H1 (cell line): Measurements from ENCODE around the gene ICAM3. TPM values are rescaled to one million over a fixed set of nuclear protein-coding genes. Genes with fewer than 3 reads are reported as not detected.

Experiments used
- GABPA ChIP-seq: IDR thresholded peaks from 2 replicates; pipeline ENCODE4 v1.6.1; 2011; ENCODE audit warnings: mild to moderate bottlenecking, low read length, moderate library complexity, borderline replicate concordance; ENCODE audit not compliant: insufficient read depth
- HDAC6 ChIP-seq: IDR thresholded peaks from one replicate; pipeline ENCODE4 v1.7.1; 2012; ENCODE audit warnings: low read depth, mild to moderate bottlenecking, inconsistent platforms, low read length, moderate library complexity
- KDM4A ChIP-seq: IDR thresholded peaks from one replicate; pipeline ENCODE4 v1.7.1; 2012; ENCODE audit warnings: low read depth, mild to moderate bottlenecking, moderate library complexity, low read length, inconsistent platforms; ENCODE audit not compliant: severe bottlenecking
- NANOG ChIP-seq: IDR thresholded peaks from 2 replicates; pipeline ENCODE4 v1.6.1; 2011; ENCODE audit warnings: low read length, low read depth, mild to moderate bottlenecking, inconsistent platforms; ENCODE audit not compliant: insufficient read depth, poor library complexity, severe bottlenecking
- NRF1 ChIP-seq: IDR thresholded peaks from 2 replicates; pipeline ENCODE4 v1.6.1; 2011; ENCODE audit warnings: mild to moderate bottlenecking, low read depth, low read length, improper control_type of control experiment
- SIX5 ChIP-seq: IDR thresholded peaks from 2 replicates; pipeline ENCODE4 v1.6.1; 2011; ENCODE audit warnings: mild to moderate bottlenecking, low read depth, low read length
- SP2 ChIP-seq: IDR thresholded peaks from 2 replicates; pipeline ENCODE4 v1.6.1; 2012; ENCODE audit warnings: mild to moderate bottlenecking, low read length, inconsistent platforms
- YY1 ChIP-seq: IDR thresholded peaks from 2 replicates; pipeline ENCODE4 v1.6.1; 2011; ENCODE audit warnings: low read depth, mild to moderate bottlenecking, low read length
- polyA plus RNA-seq, 7 experiments: library from polyadenylated mRNA; depleted of rRNA in 3 of 7; stranded (reverse) in 5 of 7; unstranded in 2 of 7; fragments of >200 nt in 5 of 7; fragments of 200-250 nt in 2 of 7; gene quantifications; 1 replicate in 5 of 7; 2 replicates in 1 of 7; 4 replicates in 1 of 7; pipeline versions ENCODE4 v1.2.1 to v1.2.3, GENCODE V29; 2011 to 2013; ENCODE audit warnings: missing spikeins in 2 of 7, mixed read lengths in 2 of 7
- total RNA-seq: library from RNA; stranded (reverse); fragmentation: NEBNext Ultra II Directional; extraction: Animal tissue kit (Norgen Biotek cat#: 25700); gene quantifications from 2 replicates; pipeline ENCODE4 v1.2.1, GENCODE V29; 2021
- TF ChIP-seq, protein P1 (sequence below): IDR thresholded peaks from 2 replicates; pipeline ENCODE4 v1.6.1; 2011; ENCODE audit warnings: low read length, improper control_type of control experiment

The ICAM3 gene
- total and polyA plus RNA-seq, 2 of the 8 experiments (the other 6 are each of a cell fraction or from before 2014, with no cell fraction given): 15.4 to 16.5 TPM

DNA sequence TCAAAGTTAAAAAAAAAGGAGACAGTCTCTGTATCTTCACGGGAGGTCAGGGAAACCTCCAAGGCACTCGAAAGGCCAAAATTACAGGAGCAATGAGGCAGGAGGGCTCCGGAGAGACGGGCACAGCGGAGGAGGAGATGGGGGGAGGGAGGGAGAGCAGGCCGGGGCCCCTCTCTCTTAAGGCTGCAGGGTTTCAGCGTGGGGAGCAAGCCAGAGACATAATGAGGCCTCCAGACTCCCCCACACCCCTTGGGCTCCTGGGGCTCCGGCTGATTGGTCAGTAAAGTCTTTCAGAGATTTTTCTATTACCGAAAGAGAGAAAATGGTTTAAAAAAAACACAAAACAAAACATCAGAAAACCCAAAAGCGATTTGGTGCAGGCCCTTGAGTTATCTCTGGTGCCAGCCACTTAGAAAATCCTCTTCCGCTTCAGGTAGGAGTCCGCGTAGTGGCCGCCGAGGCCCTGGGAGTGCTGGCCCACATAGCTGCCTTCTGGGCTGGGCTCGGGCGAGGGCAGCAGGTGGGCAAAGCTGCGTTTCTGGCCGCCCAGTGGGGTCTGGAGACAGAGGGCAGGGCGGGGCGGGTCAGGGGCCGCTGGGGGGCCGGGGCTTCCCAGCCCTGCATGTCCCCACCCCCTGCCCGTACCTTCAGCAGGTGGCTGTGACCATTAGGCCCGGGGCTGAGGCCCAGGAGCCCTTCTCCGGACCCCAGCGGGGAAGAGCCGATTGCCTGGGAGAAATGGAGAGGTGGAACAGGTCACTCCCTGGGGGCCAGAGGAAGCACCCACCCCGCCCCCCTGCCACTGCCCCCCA lies 22.2 kb downstream of the ICAM3 start (continued):
- TF ChIP-seq GABPA: no peak
- TF ChIP-seq KDM4A: no peak
- no peak for TF ChIP-seq SIX5
- TF ChIP-seq YY1: no peak
- no peak for TF ChIP-seq NANOG
- TF ChIP-seq, protein P1, sequence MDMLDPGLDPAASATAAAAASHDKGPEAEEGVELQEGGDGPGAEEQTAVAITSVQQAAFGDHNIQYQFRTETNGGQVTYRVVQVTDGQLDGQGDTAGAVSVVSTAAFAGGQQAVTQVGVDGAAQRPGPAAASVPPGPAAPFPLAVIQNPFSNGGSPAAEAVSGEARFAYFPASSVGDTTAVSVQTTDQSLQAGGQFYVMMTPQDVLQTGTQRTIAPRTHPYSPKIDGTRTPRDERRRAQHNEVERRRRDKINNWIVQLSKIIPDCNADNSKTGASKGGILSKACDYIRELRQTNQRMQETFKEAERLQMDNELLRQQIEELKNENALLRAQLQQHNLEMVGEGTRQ: no peak
- no peak for TF ChIP-seq SP2
- TF ChIP-seq HDAC6: no peak
- TF ChIP-seq NRF1: no peak
- TF ChIP-seq, all 59 proteins: peak for 0
